ENCODE results near the gene FAM124A.

FAM124A gene

DNA sequence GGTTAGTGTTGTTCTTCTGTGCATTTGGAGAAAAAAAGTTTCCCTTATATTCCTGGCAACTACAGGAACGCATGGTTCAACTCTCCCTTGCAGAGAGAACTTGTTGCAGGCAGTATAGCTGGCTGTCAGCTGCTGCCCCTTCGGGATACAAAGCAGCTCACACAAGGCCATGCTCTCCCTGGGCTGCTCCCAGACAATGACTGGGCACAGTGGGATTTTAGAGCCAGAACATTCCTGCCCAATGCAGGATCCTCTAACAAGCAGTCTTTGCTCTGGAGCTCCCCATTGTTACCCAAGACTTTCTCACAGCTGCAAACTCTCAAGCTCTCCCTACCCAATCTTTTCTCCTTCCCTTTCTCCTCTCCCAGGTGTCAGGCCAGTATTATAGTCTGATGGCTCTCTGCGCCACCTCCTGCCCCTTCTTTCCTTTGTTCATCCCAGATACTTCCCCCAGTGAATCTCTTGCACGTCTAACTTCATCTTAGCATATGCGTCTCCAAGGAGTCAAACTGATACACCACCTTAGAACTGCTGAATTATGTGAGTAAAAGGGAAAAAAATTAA lies 89.8 kb downstream of the FAM124A start:
- no peak for DNase-seq

DNA sequence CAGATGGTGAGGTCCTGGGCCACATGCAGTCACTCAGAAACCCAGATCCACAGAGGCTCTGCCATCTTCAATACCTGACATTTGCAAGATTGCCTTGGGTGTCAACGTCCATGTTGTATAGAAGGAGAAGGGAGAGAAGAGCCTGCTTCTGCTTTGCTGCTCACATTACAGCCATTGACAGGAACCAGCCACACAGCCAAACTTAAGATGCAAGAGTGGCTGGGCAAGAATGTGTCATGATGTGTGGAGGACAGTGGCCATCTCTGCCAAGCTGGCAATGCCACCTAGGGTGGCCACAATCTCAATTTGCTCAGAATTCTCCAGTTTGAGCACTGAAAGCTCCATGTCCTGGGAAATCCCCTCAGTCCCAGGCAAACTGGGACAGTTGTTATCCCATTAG lies 91.4 kb downstream of the FAM124A start:
- no peak for DNase-seq

DNA sequence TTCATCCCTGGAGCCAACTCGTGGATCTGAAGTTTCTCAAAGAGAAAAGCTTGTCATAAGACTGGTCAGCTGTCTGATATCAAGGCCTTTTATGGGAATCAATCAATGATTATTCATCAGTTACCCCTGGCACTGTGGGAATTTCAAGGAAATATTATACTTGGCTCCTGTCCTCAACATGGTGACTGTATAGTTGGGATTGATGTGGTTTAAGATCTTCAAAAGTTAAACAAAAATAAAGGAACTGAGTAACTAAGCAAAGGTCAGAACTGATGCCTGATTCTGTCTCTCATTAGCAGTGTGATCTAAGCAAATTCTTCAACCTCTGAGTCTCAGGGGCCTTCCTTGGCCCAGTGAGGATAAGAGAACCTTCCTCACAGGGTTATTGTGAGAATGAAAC lies 95.1 kb downstream of the FAM124A start:
- no peak for DNase-seq

DNA sequence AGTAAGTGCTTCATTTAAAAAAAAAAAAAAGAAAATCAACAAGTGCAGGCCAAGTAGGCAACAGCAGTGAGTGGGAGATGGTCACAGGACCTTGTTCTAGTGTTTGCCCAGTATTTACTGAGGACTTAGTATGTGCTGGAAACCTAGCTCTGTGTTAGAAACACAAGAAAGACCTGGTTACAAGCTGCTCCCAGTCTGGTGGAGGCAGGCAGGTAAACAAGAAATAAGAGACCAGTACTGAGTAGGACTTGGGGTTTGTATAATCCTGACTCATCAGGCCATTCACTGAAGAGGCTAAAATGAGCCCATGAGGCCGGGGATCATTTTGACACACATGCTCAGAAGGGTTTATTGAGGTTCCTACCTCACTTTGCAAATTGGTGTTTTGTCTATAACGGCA lies 95.8 kb downstream of the FAM124A start:
- no peak for DNase-seq

DNA sequence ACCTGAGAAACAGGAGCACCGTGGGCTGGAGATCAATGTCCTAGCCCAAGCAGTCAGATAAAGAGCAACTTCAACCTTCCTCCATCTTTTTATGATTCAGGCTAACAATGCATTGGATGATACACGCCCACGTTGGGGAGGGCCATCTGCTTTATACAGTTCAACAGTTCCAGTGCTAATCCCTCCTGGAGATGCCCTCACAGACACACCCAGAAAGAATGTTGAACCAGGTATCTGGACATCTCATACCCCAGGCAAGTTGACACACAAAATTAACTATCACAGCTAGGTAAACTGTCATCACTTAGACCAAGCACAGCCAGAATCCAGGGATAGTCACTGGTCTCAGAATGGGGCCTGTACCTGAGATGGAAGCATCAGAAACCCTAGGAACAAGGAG lies 96.7 kb downstream of the FAM124A start:
- DNase-seq: no peak

DNA sequence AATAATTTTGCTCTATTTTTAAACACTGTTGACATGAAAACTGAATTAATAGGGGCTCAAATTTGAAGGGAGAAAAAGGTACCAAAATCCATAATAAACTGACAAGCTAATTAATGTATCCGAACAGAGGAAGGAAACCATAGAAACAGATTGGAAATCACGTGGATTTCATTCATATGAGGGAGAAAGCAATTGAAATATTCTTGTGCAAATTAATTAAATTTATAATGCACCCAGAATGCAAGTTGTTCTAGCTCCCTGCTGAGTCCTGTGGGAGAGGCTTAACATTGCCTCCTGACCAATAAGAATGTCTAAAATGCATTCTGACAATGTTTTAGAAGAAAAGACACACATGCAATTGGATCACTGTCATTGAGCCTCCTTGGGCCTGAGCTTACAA lies 99.6 kb downstream of the FAM124A start:
- DNase-seq: no peak

DNA sequence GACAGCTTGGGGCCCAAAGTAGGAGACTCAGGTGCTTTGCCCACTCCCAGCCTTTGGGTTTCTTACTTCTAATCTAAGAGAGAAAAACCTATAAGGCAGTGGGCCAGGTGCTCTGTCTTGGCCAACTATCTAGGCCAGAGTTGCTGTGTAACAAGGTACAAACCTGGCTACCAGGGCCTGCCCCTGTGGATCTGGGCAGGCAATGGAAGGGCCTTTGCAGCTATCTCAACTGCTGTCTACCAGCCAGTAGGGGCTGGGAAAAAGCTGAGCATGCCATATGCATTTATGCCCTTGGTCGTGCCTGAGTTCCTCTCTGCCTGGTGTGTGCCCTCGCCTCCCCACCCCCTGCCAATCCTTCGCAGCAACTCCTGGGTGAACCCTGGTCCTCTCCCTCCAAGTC lies 100.6 kb downstream of the FAM124A start:
- no peak for DNase-seq

DNA sequence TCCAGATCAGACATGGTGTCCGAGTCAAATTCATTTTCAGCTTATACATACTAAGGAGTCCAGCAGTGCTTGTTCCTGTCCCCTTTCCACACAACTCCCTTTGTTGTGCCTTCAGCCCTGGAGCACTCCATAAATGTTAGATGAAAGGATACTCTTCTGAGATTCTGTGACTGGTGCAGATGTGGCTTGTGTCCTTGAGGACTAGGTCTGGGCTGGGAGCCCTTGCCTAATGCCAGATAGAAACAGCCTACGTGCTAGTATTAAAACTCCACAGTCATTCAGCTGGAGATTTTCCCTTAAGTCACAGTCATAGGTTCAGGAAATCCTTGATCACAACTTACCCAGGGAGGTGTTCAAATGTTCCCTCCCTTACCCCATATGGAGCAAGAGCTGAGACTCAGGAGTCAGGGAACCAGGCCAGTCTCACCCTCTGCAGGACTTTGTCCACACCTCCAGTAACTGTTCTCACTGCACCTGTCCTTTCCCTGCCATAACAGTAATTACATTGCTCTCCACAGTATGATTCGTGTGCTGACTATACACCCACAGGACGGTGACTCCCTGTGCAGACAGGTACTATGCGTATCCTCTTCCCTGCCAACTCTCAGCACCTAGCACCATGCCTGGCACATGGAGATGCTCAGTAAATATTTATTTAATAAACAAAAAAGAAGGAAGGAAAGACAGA lies 101.8 kb downstream of the FAM124A start:
- DNase-seq: no peak

DNA sequence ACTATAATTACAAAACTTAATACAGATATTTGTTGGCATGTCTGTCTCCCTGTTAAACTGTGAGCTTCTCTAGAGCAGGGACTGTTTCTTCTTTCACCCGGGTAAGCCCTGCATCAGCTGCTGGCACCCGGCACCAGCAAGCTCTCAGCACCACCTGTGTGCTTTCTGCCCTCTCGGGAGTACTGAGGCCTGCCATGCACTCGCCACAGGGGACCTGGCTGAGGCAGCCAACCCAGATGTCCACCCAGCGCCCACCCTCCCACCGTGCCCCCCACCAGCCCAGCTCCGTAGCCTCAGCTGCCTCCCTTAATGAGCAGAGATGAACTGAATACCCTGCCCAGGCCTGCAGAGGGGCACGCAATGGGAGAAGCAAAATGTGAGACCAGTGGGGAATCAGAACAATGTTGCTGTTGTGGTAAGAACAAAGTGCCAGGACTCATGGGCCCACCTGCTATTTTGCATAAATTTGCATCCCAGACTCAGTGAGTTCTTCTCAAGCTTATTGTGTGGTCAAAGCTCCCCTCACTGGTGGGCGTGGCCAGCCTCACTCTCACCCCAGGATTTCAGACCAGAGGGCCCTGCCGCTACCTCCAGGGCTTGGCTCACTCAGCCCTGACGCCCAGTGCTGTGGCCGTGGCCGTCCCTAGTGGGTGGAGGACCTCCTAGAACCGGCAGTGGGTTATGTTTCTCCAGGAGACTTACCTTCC lies 102.7 kb downstream of the FAM124A start:
- no peak for DNase-seq

DNA sequence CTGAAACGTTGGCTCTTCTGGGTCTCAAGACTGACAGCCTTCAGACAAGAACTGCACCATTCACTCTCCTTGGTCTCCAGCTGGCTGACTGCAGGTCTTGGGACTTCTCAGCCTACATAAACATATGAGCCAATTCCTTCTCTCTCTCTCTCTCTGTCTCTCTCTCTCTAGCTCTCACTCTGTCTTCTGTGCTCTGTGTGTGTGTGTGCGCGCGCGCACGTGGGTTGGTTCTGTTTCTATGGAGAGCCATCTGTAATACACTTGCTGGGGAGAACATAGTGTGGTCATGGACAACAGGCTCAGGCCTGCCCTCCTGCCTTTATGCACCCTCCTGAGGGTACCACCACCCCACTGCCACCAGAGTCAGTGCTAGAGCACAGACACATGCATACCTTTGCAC lies 103.6 kb downstream of the FAM124A start:
- no peak for DNase-seq

DNA sequence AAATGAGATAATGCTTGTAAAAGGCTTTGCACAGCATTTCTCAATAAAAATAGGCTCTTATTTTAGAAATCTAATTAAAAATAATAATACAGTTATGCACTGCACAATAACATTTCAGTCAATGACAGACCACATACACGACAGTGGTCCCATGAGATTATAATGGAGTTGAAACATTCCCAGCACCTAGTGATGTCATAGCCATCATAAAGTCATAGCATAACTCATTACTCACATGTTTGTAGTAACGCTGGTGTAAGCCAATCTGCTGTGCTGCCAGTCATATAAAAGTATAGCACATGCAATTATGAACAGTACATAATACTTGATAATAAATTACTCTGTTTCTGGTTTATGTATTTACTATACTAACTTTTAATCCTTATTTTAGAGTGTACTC lies 104.6 kb downstream of the FAM124A start:
- DNase-seq: no peak

DNA sequence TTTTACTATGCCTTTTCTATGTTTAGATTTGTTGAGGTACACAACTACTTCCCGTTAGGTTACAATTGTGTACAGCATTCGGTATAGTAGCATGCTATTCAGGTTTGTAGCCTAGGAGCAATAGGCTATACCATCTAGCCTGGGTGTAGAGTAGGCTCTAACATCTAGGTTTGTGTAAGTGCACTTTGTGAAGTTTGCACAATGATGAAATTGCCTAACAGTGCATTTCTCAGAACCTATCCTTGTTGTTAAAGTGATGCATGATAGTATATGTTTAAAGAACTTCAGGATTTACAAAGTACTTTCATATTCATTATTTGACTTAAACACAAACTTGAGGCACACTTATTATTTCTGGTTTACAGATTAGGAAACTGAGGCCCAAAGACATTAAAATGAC lies 105.8 kb downstream of the FAM124A start:
- DNase-seq: no peak

DNA sequence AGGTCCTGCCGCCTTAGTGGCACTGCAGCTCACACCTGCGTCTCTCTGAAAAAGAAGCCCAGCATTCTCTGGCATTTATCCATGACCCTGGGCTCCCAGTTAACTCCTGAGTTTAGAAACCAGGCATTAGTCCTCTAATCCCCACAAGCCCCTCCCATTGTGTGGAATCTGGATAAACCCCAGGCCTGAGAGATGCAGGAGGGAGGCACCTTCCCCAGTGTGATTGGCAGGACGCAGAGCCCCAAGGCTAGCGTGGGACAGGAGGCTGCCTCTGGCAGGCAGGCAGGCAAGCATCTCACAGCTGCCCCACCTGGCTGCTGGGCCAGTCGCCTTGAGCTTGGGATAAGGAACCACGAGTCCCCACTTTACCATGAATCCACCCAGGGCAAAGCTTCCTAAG lies 106.3 kb downstream of the FAM124A start:
- DNase-seq: no peak

DNA sequence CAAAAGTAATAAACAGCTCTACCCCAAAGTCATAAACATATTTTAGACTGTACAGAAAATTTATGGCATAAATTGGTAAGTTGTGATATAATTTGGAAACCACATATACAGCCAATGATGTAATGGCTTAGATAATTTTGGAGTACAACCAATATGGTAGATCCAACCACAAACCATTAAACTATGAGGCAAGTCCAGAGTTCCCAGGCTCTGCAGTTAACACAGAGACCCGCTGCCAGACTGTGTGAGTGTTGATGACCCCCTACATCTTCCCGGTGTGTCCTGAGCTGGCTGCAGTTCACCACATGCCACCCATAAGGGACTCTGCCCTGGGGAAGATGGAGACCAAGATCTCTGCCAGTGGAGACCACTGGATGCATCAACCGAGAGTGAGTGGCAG lies 107.4 kb downstream of the FAM124A start:
- no peak for DNase-seq

DNA sequence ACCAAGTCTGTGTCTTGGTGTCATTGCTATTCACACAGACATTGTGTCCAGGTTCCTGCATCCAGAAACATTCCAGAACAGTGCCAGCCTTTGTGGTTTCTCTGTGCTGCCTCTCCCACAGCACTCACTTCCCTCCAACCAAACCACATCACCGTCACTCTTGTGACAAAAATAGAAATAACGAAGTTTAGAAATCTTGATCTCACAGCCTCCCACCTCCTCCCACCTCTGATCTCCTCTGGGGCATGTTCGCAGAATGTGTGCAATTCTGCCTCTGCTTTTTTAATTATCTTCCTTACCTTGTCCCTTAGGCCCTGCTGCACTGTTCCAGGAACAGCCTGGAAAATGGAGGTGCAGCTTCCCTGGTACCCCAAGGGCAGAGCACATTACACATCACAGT lies 108.6 kb downstream of the FAM124A start:
- no peak for DNase-seq

DNA sequence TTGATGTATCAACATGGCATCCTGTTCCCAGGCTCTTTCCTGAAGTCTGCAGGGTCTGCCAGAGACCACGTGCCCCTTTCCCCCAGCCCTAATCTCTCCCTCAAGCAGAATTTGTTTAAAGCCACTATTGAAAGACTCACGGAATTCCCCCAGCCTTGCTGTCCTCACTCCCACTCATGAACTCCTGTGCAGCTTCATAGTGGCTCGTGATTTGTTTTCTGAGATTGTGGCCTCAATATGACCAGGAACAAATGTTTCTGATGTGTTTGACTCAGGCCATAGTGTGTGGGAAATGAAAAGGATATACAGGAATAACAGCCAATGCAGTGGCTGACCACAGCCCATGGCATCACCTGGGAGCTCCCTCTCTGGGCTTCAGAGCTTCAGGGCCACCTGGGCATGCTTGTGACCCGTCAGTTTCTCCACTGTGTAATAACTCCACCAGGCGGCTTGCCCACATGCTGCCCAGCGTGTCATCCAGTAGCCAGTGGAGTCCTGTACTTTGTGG lies 109.2 kb downstream of the FAM124A start:
- DNase-seq: no peak

DNA sequence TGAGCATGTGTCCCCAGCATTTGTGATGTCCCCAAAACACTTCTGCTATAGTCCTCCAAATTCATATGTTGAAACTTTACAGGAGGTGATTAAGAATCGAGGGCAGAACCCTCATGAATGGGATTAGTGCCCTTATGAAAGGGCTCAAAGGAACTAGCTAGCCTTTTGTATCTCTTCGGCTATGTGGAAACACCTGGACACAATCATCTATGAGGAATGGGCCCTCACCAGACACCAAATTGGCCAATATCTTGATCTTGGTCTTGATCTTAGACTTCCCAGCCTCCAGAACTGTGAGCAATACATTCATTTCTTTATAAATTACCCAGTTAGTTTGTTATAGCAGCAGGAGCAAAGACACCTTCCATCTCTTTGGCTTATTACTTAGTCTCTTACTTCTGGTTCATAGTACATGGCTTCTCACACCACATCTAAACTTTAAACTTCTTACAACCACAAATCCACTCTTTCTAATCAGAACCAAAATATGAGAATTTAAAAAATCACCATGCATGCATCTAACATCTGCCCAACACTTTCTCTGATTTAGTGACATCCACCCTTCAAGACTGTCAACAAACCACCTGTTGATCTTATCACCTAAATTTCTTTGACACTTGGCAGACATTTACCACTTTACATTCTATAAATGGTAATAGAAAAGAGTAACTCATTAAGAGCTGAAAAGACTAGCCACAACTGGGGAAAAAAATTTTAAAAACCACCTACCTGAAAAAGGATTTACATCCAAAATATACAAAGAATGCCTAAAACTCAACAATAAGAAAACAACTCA lies 110.6 kb downstream of the FAM124A start:
- DNase-seq: no peak

DNA sequence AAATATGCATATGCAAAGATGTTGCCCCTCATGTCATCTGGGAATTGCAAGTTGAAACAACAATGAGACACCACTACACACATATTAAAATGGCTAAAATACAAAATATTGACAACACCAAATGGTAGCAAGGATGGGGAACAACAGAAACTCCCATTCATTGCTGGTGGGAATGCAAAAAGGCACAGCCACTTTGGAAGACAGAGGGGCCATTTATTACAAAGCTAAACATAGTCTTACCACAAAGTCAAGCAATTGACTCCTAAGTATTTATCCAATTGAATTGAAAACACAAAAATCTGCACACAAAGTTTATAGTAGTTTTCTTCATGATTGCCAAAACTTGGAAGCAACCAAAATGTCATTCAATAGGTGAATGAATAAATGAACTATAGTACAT lies 111.2 kb downstream of the FAM124A start:
- no peak for DNase-seq

DNA sequence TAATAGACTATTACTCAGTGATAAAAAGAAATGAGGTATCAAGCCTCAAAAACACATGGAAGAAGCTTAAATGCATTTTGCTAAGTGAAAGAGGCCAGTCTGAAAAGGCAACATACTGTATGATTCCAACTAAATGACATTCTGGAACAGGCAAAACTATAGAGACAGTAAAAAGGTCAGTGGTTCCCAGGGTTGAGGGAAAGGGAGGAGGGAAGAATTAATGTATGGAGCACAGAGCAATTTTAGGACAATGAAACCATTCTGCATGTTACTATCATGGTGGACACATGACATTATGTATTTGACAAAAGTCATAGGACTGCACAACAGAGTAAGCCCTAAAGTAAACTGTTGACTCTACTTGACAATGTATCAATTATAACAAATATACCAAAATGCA lies 111.6 kb downstream of the FAM124A start:
- no peak for DNase-seq

Data from activated CD4-positive, alpha-beta T cell treated with anti-CD3 and anti-CD28 coated beads, Interleukin-2, amount 50 U/mL, for 1 hour (primary cell).